ENCODE results near the gene WEE1. TPM values are rescaled to one million over a fixed set of nuclear protein-coding genes. Genes with fewer than 3 reads are reported as not detected.

Gene WEE1
- total RNA-seq, 1 donor from 2014 or later = 111 TPM

- H3K9me3 Mint-ChIP-seq (ENCODE audit: unreplicated experiment) = no peaks in the 10 kb centered on the region
- peaks cover 21% of the 10 kb centered on the region for H3K4me1 Mint-ChIP-seq (ENCODE audit: unreplicated experiment)
- DNase-seq (ENCODE audit: extremely low spot score, unreplicated experiment) = no peak
- no peak overlapping the region for H3K4me3 Mint-ChIP-seq (ENCODE audit: unreplicated experiment)
- H3K36me3 Mint-ChIP-seq (ENCODE audit: unreplicated experiment) = no peaks in the 10 kb centered on the region
- H3K27me3 Mint-ChIP-seq (ENCODE audit: unreplicated experiment) = no peaks in the 10 kb centered on the region
- no peak for TF ChIP-seq CTCF (IDR thresholded peaks at IDR 0.05)
- no peak overlapping the region for H3K27ac Mint-ChIP-seq (ENCODE audit: unreplicated experiment)
Observed at GRCh38 chr11:9604134-9604533, 30.7 kb downstream of the WEE1 start.

GRCh38 chr11:9605742-9606141, 32.3 kb downstream of the WEE1 start:
- Mint-ChIP-seq H3K36me3 (ENCODE audit: unreplicated experiment) (no peaks in the 10 kb centered on the region), H3K9me3 (ENCODE audit: unreplicated experiment) (no peaks in the 10 kb centered on the region), H3K4me3 (ENCODE audit: unreplicated experiment) (no peak overlapping the region), H3K27me3 (ENCODE audit: unreplicated experiment) (no peaks in the 10 kb centered on the region), H3K4me1 (ENCODE audit: unreplicated experiment) (peaks cover 19% of the 10 kb centered on the region), H3K27ac (ENCODE audit: unreplicated experiment) (no peak overlapping the region)
- no peak for DNase-seq (ENCODE audit: extremely low spot score, unreplicated experiment)
- no peak for TF ChIP-seq CTCF (IDR thresholded peaks at IDR 0.05)

GRCh38 chr11:9606809-9607510, 33.5 kb downstream of the WEE1 start:
- Mint-ChIP-seq H3K4me3 (ENCODE audit: unreplicated experiment) (no peak overlapping the region), H3K9me3 (ENCODE audit: unreplicated experiment) (no peaks in the 10 kb centered on the region), H3K36me3 (ENCODE audit: unreplicated experiment) (no peaks in the 10 kb centered on the region), H3K27ac (ENCODE audit: unreplicated experiment) (no peak overlapping the region), H3K27me3 (ENCODE audit: unreplicated experiment) (no peaks in the 10 kb centered on the region), H3K4me1 (ENCODE audit: unreplicated experiment) (peaks cover 11% of the 10 kb centered on the region)
- no peak for TF ChIP-seq CTCF (IDR thresholded peaks at IDR 0.05)
- no peak for DNase-seq (ENCODE audit: extremely low spot score, unreplicated experiment)

- no peaks in the 10 kb centered on the region for H3K9me3 Mint-ChIP-seq (ENCODE audit: unreplicated experiment)
- DNase-seq (ENCODE audit: extremely low spot score, unreplicated experiment) = no peak
- H3K27me3 Mint-ChIP-seq (ENCODE audit: unreplicated experiment) = no peaks in the 10 kb centered on the region
- H3K27ac Mint-ChIP-seq (ENCODE audit: unreplicated experiment) = no peak overlapping the region
- H3K4me1 Mint-ChIP-seq (ENCODE audit: unreplicated experiment) = peaks cover 12% of the 10 kb centered on the region
- no peak for TF ChIP-seq CTCF (IDR thresholded peaks at IDR 0.05)
- no peak overlapping the region for H3K4me3 Mint-ChIP-seq (ENCODE audit: unreplicated experiment)
- no peaks in the 10 kb centered on the region for H3K36me3 Mint-ChIP-seq (ENCODE audit: unreplicated experiment)
Observed at GRCh38 chr11:9607511-9607899, 34.0 kb downstream of the WEE1 start.

GRCh38 chr11:9609002-9609759, 35.7 kb downstream of the WEE1 start:
- no peaks in the 10 kb centered on the region for H3K9me3 Mint-ChIP-seq (ENCODE audit: unreplicated experiment)
- TF ChIP-seq CTCF (IDR thresholded peaks at IDR 0.05) = no peak
- H3K27ac Mint-ChIP-seq (ENCODE audit: unreplicated experiment) = no peak overlapping the region
- H3K27me3 Mint-ChIP-seq (ENCODE audit: unreplicated experiment) = no peaks in the 10 kb centered on the region
- no peak overlapping the region for H3K4me3 Mint-ChIP-seq (ENCODE audit: unreplicated experiment)
- H3K4me1 Mint-ChIP-seq (ENCODE audit: unreplicated experiment) = peaks cover 26% of the 10 kb centered on the region
- no peaks in the 10 kb centered on the region for H3K36me3 Mint-ChIP-seq (ENCODE audit: unreplicated experiment)
- peak; percentile 40 for DNase-seq (ENCODE audit: extremely low spot score, unreplicated experiment)

Measured in osteocyte (in vitro differentiated cells).